Kidney (tissue), 14 donors: ENCODE data around the gene KIAA1755. TPM values are rescaled to one million over a fixed set of nuclear protein-coding genes. Genes with fewer than 3 reads are reported as not detected.

Experiments used
- DNase-seq, 5 donors: peaks; one replicate each; pipeline ENCODE4 v3.0.0-alpha.2; 2013 to 2020
- FAIRE-seq: peaks from 2 replicates; lab custom pipeline; 2012; peaks lifted over from hg19 to GRCh38; lab: Jason Lieb, UNC
- H3K27ac ChIP-seq, 2 donors: one replicate each; pipeline ENCODE4 v1.7.0; 2013; ENCODE audit warnings: low read depth in 2 of 2, low read length in 2 of 2, inconsistent platforms in 1 of 2
- H3K27me3 ChIP-seq: one replicate; pipeline ENCODE4 v1.7.1; 2013; ENCODE audit warnings: low read length, inconsistent platforms; ENCODE audit not compliant: control insufficient read depth, insufficient read depth
- H3K36me3 ChIP-seq, 3 donors: one replicate each; pipeline versions ENCODE4 v1.7.0 to v1.7.1; 2013; ENCODE audit warnings: low read length in 3 of 3, control low read depth in 1 of 3, inconsistent platforms in 1 of 3; ENCODE audit not compliant: insufficient read depth in 3 of 3, control insufficient read depth in 2 of 3
- H3K4me1 ChIP-seq, 3 donors: one replicate each; pipeline versions ENCODE4 v1.7.0 to v1.7.1; 2013; ENCODE audit warnings: low read length in 3 of 3, inconsistent platforms in 1 of 3, low read depth in 1 of 3; ENCODE audit not compliant: control insufficient read depth in 2 of 3, insufficient read depth in 2 of 3
- H3K4me3 ChIP-seq, 3 donors: one replicate each; pipeline versions ENCODE4 v1.7.0 to v1.8.1; 2013; ENCODE audit warnings: low read length in 3 of 3, control low read depth in 1 of 3, inconsistent platforms in 1 of 3
- H3K9ac ChIP-seq, 3 donors: one replicate each; pipeline versions ENCODE4 v1.7.0 to v1.7.1; 2013; ENCODE audit warnings: low read length in 3 of 3, control low read depth in 1 of 3, inconsistent platforms in 1 of 3
- H3K9me3 ChIP-seq, 3 donors: one replicate each; pipeline versions ENCODE4 v1.7.0 to v1.7.1; 2013; ENCODE audit warnings: low read length in 3 of 3, control low read depth in 1 of 3, inconsistent platforms in 1 of 3; ENCODE audit not compliant: control insufficient read depth in 2 of 3, insufficient read depth in 1 of 3
- intact Hi-C: fragments of 100-400 bp; cut with DNase I; formaldehyde crosslinking; loops from one replicate; pipeline ENCODE4 v1.11.1; 2022
- polyA plus RNA-seq: library from polyadenylated mRNA; stranded (reverse); fragments of 350-450 nt; fragmentation: Illumina TruSeq; extraction: RNeasy Lipid Tissue Mini Kit (QIAGEN cat#74804); gene quantifications from one replicate; pipeline ENCODE4 v1.2.3, GENCODE V29; 2014; ENCODE audit warnings: low read depth, low replicate concordance; ENCODE audit not compliant: insufficient read depth
- total RNA-seq: library from RNA; stranded (reverse); fragmentation: NEBNext Ultra II Directional; extraction: Animal tissue kit (Norgen Biotek cat#: 25700); gene quantifications from one replicate; pipeline ENCODE4 v1.2.1, GENCODE V29; 2021
- TF ChIP-seq, protein P1 (sequence below): IDR thresholded peaks from 3 replicates; pipeline ENCODE4 v1.5.1; 2012; ENCODE audit warnings: mild to moderate bottlenecking, moderate library complexity, borderline replicate concordance; ENCODE audit not compliant: insufficient read depth; ENCODE audit errors: extremely low read depth
- donor health status: control.
- donor health status: control.
- donor health status: control.
- donor health status: control.
- donor health status: control.
- donor health status: DM: yes; HTN: yes; CAD: no.
- donor health status: Normal renal cell carcinoma (clear cell type).

Gene KIAA1755
- total and polyA plus RNA-seq, 2 donors from 2014 or later = 1.5 to 5.1 TPM

GRCh38 chr20:38209736-38210405, 50.7 kb downstream of the KIAA1755 start:
- Histone ChIP-seq H3K27ac (no peak overlapping the region), H3K27me3 (no peaks in the 10 kb centered on the region), H3K4me1 (no peaks in the 10 kb centered on the region), H3K4me3 (no peak overlapping the region), H3K9me3 (no peaks in the 10 kb centered on the region), H3K36me3 (no peaks in the 10 kb centered on the region), H3K9ac (no peak overlapping the region)
- intact Hi-C loops = no loop called here
- DNase-seq = peak in 1 of 5 donors; percentile 11
- FAIRE-seq = no peak
- TF ChIP-seq, protein P1, sequence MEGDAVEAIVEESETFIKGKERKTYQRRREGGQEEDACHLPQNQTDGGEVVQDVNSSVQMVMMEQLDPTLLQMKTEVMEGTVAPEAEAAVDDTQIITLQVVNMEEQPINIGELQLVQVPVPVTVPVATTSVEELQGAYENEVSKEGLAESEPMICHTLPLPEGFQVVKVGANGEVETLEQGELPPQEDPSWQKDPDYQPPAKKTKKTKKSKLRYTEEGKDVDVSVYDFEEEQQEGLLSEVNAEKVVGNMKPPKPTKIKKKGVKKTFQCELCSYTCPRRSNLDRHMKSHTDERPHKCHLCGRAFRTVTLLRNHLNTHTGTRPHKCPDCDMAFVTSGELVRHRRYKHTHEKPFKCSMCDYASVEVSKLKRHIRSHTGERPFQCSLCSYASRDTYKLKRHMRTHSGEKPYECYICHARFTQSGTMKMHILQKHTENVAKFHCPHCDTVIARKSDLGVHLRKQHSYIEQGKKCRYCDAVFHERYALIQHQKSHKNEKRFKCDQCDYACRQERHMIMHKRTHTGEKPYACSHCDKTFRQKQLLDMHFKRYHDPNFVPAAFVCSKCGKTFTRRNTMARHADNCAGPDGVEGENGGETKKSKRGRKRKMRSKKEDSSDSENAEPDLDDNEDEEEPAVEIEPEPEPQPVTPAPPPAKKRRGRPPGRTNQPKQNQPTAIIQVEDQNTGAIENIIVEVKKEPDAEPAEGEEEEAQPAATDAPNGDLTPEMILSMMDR = no peak

DNA sequence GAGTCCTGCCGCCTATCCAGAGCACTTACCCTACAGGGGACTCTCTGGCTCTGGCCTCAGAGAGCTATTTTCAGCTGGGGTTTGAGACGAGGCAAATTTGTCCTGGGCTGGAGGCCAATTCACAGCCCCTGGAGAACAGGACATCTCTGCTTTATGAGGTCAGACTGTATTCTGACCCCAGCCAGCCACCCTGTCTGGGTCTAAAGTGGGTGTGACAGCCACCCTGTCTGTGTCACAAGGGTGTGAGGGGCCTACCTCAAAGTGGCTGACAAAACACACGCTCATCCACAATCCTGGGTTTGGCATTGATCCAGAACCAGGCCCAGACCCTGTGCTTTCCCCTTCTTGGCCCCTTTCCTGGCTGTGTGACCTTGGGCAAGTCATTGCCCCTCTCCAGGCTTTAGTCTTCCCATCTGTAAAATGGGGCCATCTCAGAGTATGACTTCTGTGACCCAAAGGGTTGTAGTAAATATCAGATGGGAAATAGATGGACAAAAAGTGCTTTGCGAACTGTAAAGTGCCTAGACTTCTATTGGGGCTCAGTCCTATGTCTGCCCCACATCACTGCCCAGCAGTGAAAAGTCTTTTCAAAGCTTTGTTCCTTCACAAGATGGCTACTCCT, 51.4 kb downstream of the KIAA1755 start:
- no peak overlapping the region for H3K9ac ChIP-seq
- no peak overlapping the region for H3K4me3 ChIP-seq
- no peaks in the 10 kb centered on the region for H3K27me3 ChIP-seq
- H3K27ac ChIP-seq = no peak overlapping the region
- FAIRE-seq (no peak), DNase-seq (peak in 3 of 5 donors; percentile 26 to 81 (median 37))
- intact Hi-C loops = no loop called here
- no peaks in the 10 kb centered on the region for H3K4me1 ChIP-seq
- no peaks in the 10 kb centered on the region for H3K9me3 ChIP-seq
- no peaks in the 10 kb centered on the region for H3K36me3 ChIP-seq
- TF ChIP-seq, protein P1 = no peak

GRCh38 chr20:38208523-38208922, 52.0 kb downstream of the KIAA1755 start:
- Histone ChIP-seq H3K9me3 (no peaks in the 10 kb centered on the region), H3K36me3 (no peaks in the 10 kb centered on the region), H3K9ac (no peak overlapping the region), H3K27me3 (no peaks in the 10 kb centered on the region), H3K27ac (no peak overlapping the region), H3K4me1 (no peaks in the 10 kb centered on the region), H3K4me3 (no peak overlapping the region)
- no peak for FAIRE-seq
- TF ChIP-seq, protein P1 = no peak
- DNase-seq = no peak
- intact Hi-C loops = no loop called here
